G401 (cell line): Measurements from ENCODE around the gene SWT1. TPM values are rescaled to one million over a fixed set of nuclear protein-coding genes. Genes with fewer than 3 reads are reported as not detected.
"Not testable (repeated sequence)": the region's sequence is repeated elsewhere in the genome, so short reads cannot be mapped to it uniquely, and the experiment has no call there.

ENCODE experiments used
- DNase-seq: peaks from one replicate; pipeline ENCODE4 v3.0.0-alpha.2; 2015; ENCODE audit warnings: low spot score
- in situ Hi-C: cut with HindIII; loops from 2 replicates; pipeline ENCODE4 v1.10.0; 2016; ENCODE audit warnings: low sequenced_read_pairs, mixed read lengths
- total RNA-seq: library from RNA; depleted of rRNA; stranded (reverse); fragments of >200 nt; shearing (Covaris generic); gene quantifications from 2 replicates; pipeline ENCODE4 v1.2.3, GENCODE V29; 2014

Gene SWT1
- total RNA-seq, 1 experiment from 2014 or later, result 7.8 TPM

DNA sequence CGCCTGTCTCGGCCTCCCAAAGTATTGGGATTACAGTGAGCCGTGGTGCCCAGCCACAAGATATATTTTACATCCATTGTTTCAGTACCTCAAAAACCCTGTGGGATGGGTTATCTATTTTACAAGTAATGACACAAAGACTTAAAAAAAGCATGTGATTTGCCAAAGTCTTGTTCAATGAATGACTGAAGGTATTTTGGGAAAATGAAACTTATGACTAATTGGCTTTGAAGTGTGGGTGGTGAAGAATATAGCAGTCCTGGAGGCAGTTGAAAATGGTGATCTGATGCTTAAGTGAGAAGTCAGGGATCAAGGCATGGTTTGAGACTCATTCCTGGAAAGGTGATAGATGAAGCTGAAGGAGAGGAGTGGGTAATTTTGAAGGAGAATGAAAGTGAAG is 3.0 kb downstream of the SWT1 start:
- no peak for DNase-seq
- in situ Hi-C loops, result loop anchor here (10.0 to 25.0 kb wide), 2 partner anchors 175 to 348 kb away; no protein-coding TSS in a partner anchor

DNA sequence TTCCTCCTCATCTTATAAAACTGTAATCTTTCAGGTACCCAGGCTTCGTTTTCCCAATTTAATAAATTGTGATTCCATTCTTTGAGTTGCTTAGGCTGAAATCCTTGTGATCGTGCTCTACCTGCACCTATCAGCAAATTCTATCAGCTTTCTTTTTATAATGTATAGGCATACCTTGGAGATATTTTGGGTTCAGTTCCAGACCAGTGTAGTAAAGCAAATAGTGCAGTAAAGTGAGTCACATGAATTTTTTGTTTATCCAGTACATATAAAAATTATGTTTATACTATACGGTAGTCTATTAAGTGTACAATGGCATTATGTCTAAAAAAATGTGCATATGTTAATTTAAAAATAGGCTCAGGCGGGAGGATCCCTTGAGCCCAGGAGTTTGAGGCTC is 5.5 kb downstream of the SWT1 start:
- no peak for DNase-seq
- in situ Hi-C loops, result loop anchor here (10.0 to 25.0 kb wide), 2 partner anchors 178 to 350 kb away; no protein-coding TSS in a partner anchor

DNA sequence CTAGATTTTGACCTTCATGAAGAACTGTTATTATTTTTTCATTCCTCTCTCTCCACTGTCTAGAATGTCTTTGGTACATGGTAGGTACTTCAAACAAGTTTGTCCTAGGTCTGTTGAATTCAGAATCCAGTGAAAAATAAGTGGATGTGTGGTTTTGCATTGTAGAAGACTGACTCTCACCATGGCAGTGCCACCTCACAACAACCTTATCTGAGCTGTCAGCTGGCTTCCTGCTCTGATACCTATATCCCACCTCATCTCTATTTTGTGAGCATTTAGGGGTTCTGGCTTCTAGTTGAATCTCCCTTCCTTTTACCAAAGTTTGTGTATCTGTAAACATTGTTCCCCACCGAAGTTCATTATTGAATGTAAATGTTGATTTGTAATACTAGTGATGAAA is 9.1 kb downstream of the SWT1 start:
- no peak for DNase-seq
- in situ Hi-C loops, result loop anchor here (10.0 to 25.0 kb wide), 2 partner anchors 181 to 354 kb away; no protein-coding TSS in a partner anchor

DNA sequence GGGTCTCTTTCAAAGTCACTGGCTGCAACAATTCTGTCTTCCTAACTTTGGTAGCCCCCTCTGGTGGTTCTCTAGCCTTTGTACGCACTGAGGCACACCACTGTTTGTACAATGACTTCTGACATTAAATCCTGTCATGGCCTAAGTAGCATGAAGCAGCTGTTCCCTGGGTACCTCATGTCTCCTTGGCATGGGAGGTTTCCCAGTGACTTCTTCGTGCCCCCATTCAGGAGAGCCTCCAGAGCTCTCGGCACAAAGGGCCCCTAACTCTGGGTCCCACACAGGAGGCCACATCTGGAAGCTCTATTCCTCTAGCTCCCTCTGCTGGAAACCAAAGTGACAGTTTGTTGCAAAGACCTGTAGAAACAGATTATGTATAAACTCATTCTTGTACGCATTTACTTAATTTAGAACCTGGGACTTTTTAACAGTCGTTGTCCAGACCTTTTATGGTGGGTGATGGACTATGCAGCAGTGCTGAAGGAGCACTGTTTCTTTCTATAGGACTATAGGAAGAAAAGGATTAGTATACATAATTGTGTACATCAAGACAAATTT is 13.4 kb downstream of the SWT1 start:
- DNase-seq, result peak; percentile 41
- in situ Hi-C loops, result loop anchor here (25.0 kb wide), 1 partner anchor 358 kb away; no protein-coding TSS in a partner anchor

DNA sequence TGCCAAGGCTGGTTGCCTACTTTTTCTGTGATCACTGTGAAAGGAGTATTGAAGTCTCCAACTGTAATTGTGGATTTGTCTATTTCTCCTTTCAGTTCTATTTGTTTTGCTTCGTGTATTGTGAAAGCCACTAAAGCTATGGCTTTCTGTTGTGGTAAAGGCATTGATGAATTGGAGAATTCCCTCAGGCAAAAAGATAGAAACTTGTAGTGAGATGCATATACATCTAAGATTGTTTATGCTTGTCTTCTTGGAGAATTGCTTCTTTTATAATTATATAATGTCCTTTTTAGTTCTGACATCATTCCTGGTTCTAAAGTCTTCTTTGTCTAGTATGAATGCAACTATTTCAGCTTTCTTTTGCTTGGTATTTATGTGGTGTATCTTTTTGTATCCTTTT is 36.8 kb downstream of the SWT1 start:
- no peak for DNase-seq
- in situ Hi-C loops, result no loop called here

DNA sequence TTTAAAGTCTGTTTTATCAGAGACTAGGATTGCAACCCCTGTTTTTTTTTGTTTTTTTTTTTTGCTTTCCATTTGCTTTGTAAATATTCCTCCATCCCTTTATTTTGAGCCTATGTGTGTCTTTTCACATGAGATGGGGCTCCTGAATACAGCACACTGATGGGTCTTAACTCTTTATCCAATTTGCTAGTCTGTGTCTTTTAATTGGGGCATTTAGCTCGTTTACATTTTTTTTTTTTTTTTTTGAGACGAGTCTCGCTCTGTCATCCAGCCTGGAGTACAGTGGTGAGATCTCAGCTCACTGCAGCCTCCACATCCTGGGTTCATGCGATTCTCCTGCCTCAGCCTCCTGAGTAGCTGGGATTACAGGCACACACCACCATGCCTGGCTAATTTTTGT is 41.7 kb downstream of the SWT1 start:
- in situ Hi-C loops, DNase-seq: not testable (repeated sequence)

DNA sequence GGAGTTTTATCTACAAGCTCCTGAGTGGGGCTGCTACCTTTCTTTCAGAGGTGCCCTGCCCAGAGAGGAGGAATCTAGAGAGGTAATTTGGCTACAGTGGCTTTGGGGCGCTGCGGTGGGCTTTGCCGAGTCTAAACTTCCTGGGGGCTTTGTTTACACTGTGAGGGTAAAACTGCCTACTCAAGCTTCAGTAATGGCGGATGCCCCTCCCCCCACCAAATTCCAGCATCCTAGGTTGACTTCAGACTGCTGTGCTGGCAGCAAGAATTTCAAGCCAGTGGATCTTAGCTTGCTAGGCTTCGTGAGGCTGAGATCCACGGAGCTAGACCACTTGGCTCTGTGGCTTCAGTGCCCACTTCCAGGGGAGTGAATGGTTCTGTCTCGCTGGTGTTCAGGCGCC is 43.9 kb downstream of the SWT1 start:
- in situ Hi-C loops, result no loop called here
- no peak for DNase-seq

DNA sequence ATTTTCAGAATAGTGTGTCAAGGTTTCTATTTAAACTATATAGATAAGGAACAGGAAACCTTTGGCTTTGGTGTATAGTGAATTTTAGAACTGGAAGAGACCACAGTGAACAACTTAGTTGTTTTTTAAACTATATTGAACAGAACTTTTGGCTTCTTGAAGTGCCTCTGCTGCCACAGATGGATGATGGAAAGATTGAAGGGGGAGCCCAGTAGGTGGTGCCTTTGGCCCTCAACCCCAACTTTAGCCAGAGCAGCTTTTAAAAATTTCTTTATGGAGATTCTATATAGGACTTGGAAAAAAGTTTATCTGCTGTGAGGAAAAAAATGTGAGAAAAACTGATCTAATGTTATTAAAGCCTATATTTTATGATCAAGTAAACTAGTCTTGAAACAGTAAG is 50.2 kb downstream of the SWT1 start:
- in situ Hi-C loops, result no loop called here
- no peak for DNase-seq

DNA sequence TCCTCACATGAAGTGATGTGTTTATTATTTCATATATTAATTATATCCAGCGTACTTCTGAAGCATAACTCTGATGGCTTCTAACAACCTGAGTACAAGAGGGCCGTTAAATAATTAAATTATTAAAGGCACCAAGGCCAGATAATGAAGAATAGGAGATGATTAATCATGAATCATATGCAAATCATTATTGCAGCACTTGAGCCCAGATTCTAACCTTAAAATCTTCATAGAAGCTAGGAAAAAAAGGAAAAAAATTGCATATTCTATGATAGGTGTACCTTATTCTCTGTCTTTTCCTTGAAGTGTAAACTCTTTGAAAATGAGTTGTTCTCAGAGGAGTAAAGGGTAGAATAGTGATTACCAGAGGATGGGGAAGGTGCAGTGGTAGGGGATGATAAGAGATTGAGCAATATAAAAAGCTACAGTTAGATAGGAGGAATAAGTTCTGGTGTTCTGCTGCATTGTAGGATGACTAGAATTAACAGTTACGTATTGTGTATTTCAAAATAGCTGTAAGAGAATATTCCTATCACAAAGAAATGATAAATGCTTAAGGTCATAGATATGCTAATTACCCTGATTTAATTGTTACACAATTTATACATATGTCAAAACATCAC is 51.1 kb downstream of the SWT1 start:
- in situ Hi-C loops, result no loop called here
- DNase-seq, result no peak

DNA sequence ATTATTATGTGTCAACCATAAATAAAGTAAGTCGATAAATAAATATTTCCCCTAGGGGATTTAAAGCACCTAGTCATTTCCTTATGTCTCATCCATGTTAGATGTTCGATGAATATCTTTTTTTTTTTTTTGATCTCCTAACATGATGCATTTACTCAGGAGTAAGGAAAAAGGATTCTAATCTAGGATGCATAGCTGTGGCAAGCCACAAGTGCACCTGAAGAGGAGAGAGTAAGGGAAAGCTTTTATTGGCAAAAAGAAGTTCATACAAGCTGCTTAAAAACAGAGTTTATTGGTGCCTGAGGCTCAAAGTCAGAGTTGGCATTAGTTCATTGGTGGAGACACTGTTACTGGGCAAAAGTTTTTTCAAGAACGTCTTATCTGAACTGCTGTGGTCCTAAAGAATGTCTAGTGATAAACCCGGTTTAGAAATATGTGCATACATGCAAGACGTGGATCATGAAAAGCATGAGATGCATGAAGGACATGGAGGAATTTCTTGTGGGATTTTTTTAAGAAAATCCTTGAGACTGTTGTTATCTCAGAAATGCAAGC is 51.7 kb downstream of the SWT1 start:
- in situ Hi-C loops, result no loop called here

DNA sequence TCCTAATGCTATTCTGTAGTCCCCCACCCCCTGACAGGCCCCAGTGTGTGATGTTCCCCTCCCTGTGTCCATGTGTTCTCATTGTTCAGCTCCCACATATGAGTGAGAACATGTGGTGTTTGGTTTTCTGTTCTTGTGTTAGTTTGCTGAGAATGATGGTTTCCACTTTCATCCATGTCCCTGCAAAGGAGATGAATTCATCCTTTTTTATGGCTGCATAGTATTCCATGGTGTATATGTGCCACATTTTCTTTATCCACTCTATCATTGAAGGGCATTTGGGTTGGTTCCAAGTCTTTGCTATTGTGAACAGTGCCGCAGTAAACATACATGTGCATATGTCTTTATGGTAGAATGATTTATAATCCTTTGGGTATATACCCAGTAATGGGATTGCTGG is 52.4 kb downstream of the SWT1 start:
- in situ Hi-C loops, DNase-seq: not testable (repeated sequence)

More for the DNA sequence above, 51.7 kb downstream of the SWT1 start:
- no peak for DNase-seq

DNA sequence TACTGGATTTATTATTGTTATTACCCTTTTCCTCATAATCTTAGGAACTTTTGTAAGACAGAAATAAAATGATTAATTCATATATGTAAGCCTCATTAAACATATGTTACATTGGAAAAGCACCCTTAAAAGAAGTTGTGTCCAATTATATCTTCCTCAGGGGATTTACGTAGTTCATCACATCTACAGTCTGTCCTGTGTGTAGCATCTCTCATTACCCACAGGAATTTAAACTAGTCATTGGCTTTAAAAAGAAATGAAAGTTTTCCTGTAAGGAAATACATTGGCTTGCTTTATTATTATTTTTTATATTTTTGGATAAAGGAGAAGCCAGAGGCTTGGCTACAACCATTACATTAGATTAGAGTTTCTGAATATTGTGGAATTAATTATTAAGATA is 56.1 kb downstream of the SWT1 start:
- DNase-seq, result no peak
- in situ Hi-C loops, result no loop called here

DNA sequence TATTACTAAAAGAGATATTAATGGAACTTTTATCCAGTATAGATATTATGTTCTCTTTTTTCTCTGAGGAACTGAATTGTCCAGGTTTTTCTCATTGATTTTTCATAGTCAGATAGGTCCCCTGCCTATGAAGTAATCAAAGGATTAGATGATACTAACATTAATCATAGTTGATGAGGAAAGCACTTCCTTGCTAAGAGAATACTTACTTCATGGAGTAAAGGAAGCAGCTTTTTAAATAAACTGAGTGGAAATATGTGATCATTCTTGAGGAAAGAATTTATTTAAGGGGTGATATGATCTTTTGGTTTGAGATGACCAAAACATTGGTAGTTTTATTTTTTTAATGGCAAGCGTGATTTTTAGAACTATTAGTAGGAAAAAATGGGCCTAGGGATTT is 58.9 kb downstream of the SWT1 start:
- in situ Hi-C loops, result no loop called here
- no peak for DNase-seq

DNA sequence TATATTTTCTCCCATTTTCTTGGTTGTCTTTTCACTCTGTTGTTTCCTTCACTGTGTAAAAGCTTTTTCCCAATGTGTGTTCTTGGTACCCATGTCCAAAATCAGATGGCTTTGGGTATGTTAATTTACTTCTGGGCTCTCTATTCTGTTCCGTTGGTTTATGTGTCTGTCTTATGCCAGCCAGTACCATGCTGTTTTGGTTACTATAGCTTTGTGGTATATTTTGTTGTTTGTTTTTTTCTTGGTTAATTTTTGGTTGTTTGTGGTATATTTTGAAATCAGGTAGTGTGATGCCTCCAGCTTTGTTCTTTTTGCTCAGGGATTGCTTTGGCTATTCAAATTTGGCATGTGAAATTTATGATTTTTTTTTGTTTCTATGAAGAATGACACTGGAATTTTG is 67.2 kb downstream of the SWT1 start:
- no peak for DNase-seq
- in situ Hi-C loops, result no loop called here

DNA sequence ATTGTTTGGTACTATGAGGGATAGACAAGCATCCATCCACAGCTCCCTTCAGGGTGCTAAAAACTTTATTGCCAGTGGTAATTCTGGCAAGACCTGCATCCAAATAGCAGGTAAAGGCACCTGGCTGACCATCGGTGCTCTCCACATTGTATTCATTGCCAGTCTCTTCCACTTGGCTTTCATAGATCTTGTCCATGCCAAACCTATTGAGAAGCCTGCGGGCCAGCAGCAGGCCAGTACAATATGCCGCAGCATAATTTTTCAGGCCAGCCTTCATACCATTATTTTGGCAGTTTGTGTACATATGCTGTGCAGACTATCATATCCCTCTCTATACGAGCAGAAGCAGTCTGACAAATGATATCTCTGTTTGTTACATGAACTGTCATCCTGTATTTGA is 70.2 kb downstream of the SWT1 start:
- DNase-seq, result peak; percentile 81
- in situ Hi-C loops, result no loop called here

DNA sequence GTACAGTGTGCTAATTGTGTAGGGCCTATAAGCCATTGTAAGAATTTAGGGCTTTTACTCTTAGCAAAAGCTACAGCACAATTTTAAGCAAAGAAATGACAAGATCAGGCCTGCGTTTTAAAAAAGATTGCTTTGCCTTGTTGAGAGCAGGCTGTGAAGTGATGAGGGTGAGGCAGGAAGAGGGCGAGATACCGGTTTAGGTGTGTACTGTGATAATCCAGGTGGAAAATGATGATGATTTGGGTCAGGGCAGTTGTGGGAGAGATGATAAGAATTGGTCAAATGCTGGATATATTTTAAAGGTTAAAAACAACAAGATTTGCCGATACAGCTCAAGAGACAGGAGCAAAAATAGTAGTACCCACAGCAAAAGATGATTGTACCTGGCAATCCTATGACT is 72.0 kb downstream of the SWT1 start:
- DNase-seq, result no peak
- in situ Hi-C loops, result no loop called here

DNA sequence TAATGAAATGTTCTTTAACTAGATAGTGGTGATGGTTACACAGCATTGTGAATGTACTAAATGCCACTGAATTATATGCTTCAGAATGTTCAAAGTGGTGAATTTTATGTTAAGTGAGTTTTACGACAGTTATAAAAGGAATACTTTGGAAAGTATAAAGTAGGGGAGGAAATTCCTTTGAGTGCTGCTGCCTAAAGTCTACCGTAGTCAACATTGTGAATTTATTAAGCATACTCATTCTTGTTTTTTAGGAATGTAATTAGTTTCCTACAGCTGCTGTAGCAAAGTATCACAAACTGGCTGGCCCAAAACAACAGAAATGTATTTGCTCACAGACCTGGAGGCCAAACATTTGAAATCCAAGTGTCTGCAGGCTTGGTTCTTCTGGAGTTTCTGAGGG is 73.0 kb downstream of the SWT1 start:
- in situ Hi-C loops, result no loop called here
- DNase-seq, result no peak

DNA sequence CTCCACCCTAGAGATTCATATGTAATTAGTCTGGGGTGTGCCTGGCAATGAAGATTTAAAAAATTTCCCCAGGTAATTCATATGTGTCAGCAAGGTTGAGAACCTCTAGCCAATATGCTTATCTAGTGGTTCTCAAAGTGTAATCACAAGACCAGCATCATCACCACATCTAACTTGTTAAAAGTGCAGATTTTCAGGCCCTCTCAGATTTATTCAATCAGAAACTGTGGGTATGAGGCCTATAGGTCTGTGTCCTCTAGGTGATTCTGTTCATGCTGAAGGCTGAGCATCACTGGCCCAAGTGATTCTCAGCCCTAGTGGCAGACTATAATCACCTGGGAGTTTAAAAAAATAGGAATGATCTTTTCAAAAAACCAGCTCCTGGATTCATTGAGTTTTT is 75.9 kb downstream of the SWT1 start:
- in situ Hi-C loops, result no loop called here

DNA sequence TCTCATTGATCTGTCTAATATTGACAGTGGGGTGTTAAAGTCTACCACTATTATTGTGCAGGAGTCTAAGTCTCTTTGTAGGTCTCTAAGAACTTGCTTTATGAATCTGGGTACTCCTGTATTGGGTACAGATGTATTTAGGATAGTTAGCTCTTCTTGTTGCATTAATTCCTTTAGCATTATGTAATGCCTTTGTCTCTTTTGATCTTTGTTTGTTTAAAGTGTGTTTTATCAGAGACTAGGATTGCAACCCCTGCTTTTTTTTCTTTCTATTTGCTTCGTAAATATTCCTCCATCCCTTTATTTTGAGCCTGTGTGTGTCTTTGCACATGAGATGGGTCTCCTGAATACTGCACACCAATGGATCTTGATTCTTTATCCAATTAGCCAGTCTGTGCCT is 77.2 kb downstream of the SWT1 start:
- in situ Hi-C loops, DNase-seq: not testable (repeated sequence)

More for the DNA sequence above, 75.9 kb downstream of the SWT1 start:
- no peak for DNase-seq

DNA sequence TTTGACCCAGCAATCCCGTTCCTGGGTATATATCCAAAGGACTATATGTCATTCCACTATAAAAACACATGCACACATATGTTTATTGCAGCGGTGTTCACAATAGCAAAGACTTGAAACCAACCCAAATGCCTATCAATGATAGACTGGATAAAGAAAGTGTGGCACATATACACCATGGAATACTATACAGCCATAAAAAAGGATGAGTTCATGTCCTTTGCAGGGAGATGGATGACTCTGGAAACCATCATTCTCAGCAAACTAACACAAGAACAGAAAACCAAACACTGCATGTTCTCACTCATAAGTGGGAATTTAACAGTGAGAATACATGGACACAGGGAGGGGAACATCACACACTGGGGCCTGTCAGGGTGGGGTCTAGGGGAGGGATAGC is 80.2 kb downstream of the SWT1 start:
- DNase-seq, in situ Hi-C loops: not testable (repeated sequence)

DNA sequence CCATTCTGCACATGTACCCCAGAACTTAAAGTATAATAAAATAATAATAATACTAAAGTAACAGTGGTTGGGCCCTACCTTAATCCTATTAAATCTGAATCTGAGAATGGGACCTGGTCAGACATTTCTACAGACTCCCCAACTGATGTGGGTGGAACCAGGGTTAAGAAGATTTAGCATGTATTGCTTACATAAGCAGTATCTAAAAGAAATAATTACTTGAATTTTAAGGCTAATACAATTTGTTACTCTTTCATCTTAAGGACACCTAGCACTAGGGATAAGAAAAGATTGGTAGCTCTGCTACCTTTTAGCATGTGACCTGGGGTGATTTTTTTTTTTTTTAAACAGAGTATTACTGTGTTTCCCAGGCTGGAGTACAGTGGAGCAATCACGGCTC is 80.7 kb downstream of the SWT1 start:
- no peak for DNase-seq
- in situ Hi-C loops, result no loop called here
